ENCODE results near the gene THAP11.

The THAP11 gene

DNA sequence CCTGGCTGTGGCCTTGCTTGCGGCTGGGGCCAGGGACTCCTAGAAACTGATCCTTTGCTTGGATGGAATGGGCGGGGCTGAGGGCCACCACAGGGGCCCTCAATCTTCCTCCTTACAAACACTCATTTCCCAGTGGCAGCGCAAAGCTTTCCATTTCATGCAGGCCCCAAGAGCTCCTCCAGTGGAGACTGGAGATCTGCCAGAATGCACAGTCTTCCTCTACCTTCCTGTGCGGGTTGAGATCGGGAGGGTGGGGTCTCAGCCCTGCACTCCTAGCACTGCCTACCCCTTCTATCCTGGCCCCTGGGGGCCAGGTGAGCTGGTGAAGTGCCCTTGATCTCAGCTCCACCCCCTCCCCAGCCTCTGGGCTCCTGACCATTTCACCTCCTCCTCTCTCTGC lies 44.3 kb downstream of the THAP11 start:
- DNase-seq = no peak

DNA sequence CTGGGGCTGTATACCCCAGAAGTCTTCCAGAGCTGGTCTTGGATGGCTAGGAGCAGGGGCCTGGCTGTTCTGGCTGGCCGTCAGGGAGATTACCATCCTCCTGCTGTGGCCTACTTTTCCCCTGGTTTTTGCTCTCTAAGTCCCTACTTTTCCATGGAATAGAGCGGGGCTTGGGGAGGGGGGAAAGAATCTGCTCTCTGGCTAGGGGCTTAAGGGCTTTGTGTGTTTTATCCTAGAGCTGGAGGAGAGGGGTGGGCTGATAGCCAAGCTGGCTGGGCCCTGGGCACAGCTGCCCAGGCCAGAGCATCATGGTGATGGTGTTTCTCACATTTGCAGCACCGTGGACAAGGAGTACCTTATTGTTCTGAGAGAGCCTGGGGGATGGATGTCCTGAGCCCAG lies 46.2 kb downstream of the THAP11 start:
- no peak for DNase-seq

DNA sequence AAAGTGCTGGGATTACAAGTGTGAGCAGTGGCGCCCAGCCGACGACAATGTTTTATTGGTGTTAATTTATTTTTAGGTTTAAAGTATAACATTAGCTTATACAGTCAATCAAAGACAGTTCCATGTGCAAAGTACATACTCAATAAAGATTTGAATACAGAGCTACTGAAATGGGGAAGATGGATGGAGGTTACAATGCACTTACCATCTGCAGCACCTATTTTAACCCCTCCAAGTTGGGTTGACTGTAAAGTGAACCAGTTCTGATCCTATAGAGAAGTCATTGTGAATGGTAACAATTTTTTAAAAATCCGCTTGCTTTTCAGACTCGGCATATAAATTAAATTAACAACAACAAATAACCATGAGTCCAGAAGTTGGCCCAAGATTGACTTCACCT lies 50.3 kb downstream of the THAP11 start:
- no peak for DNase-seq

DNA sequence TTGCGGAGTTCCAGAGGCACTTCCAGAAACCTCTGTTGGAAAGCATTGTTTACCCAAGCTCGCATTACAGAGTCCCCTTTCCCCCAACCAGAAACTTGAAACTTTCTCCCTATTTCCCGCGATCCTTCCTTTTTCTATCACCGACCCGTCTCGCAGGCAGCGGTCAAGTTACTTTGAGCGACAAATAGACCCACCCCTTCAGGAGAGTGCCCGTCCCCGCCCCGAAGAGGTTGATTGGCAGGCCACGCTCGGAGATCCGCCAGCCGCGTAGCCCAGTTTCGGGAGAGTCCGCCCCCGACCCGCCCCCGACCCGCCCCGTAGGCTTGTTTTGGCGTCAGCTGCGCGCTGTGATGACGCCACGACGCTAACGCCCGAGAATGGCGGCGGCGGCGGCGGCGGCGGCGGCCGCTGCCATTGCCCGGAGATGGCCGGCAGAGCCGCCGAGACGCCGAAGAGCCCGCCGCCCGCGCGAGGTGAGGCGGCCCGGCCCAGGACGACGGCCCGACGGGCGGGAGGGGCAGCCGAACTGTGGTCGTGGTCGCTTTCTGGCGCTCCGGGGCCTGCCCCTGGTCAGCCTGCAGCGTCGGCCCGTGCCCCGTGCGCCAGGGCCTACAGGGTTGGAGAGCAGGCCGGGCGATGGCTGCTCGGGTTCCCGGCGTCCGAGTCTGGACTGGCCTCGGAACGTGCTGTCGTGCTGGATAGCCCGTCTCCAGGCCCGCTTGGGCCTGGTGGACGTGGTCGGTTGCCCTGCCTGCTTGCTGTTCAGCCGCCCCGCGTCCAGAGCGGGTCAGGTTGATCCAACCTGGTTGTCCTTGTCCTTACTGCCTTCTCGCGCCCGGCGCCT lies 51.0 kb downstream of the THAP11 start, which contains the start of gene PSKH1:
TSS of gene PSKH1 (plus strand) at position 356 of the 844 bp plus-strand sequence. CDS start 15,496 bp downstream, outside the sequence.
- DNase-seq = peak; percentile 90

All from DMS153 (cell line).